Omental fat pad (tissue), 4 donors: ENCODE measurements around the gene NOD1. TPM values are rescaled to one million over a fixed set of nuclear protein-coding genes. Genes with fewer than 3 reads are reported as not detected.
A peak's percentile ranks its signal among the peaks of the same experiment; 100 is the strongest.

Experiments used
- ATAC-seq: fragments of 150-250 bp; one replicate; pipeline ENCODE4 v1.9.1; 2016; ENCODE audit warnings: mild to moderate bottlenecking, moderate library complexity; ENCODE audit not compliant: low FRiP score
- DNase-seq: peaks from one replicate; pipeline ENCODE4 v3.0.0-alpha.2; 2019; ENCODE audit warnings: low spot score
- CTCF ChIP-seq, 3 donors: fragments of 450-650 bp; IDR thresholded peaks; one replicate each; pipeline ENCODE4 v1.5.1; 2016 to 2017; ENCODE audit warnings: antibody characterized with exemption in 3 of 3, mild to moderate bottlenecking in 3 of 3, moderate library complexity in 2 of 3
- total RNA-seq, 4 donors: library from RNA; depleted of rRNA; stranded (reverse); fragments of >200 nt; gene quantifications; one replicate each; pipeline ENCODE4 v1.1.0, GENCODE V29; 2016

Gene NOD1
- total RNA-seq, 4 donors from 2014 or later = 18.8 to 48.7 (median 33.3) TPM

DNA sequence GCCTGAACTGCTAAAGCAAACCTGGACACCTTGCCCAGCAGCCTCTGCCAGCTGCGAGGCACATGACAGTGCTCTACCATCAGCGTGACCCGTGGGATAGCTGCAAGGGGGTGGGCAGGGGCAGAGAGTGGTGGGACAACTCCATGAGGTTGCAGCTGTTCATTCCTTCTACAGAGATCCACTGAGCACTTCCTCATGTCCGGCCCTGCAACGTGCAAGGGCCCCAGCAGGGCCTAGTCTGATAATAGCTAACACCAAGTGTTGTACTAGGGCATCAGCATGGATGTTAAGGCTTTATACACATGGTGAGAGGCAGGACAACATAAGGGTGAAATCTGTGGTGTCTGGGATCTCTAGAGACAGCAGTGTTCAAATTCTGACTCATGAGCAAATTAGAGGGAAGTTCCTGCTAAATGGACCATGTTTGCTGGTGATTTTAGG, 14.3 kb downstream of the NOD1 start:
- DNase-seq (no peak), ATAC-seq (no peak)
- TF ChIP-seq CTCF (IDR thresholded peaks at IDR 0.05) = no peak

- ATAC-seq (no peak), DNase-seq (no peak)
- TF ChIP-seq CTCF (IDR thresholded peaks at IDR 0.05) = no peak
These were observed 15.0 kb downstream of the NOD1 start for GRCh38 chr7:30463405-30464145.

- no peak for TF ChIP-seq CTCF (IDR thresholded peaks at IDR 0.05)
- ATAC-seq = no peak
- DNase-seq = no peak
These were observed 16.4 kb downstream of the NOD1 start for GRCh38 chr7:30462179-30462578.

GRCh38 chr7:30460246-30460633, 18.3 kb downstream of the NOD1 start:
- no peak for TF ChIP-seq CTCF (IDR thresholded peaks at IDR 0.05)
- no peak for DNase-seq
- no peak for ATAC-seq

- TF ChIP-seq CTCF (IDR thresholded peaks at IDR 0.05) = no peak
- DNase-seq = no peak
- peak; percentile 93 for ATAC-seq
These were observed 18.9 kb downstream of the NOD1 start for GRCh38 chr7:30459591-30460245.

DNA sequence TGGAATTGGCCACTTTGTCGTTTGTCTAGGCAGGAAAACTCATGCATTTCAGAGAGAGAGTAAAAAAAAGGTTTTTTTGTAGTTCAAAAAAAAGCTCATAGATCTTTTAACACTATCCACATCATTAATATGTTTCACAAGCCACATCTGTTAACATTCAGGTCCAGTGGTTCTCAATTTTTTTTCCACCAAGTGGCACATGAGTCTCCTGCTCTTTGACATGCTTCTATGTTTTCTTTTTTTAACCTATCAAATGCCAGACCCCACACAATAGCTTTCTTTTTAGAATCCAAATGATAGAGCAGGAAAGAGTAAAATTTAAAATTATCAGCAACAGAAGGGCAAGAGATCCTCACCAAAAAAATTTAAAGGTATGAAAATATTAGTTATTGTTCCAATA, 20.3 kb downstream of the NOD1 start:
- no peak for TF ChIP-seq CTCF (IDR thresholded peaks at IDR 0.05)
- ATAC-seq (no peak), DNase-seq (no peak)

GRCh38 chr7:30453921-30454320, 24.7 kb downstream of the NOD1 start:
- DNase-seq (no peak), ATAC-seq (no peak)
- TF ChIP-seq CTCF (IDR thresholded peaks at IDR 0.05) = no peak
